ENCODE measurements around the gene MTHFR. TPM values are rescaled to one million over a fixed set of nuclear protein-coding genes. Genes with fewer than 3 reads are reported as not detected.

Gene MTHFR
- total RNA-seq, 2 experiments from 2014 or later: 9.9 to 12.4 TPM

GRCh38 chr1:11787251-11787803, 18.4 kb downstream of the MTHFR start:
- ChIA-PET CTCF (no interaction called here), POLR2A (interaction anchor here (1.3 kb wide), 1 partner anchor 121 kb away, joined by 5 read pairs; no protein-coding TSS in a partner anchor)

- POLR2A ChIA-PET: no interaction called here
- CTCF ChIA-PET: interaction anchor here (0.7 to 1.0 kb wide), 2 partner anchors 16 to 183 kb away, joined by 3 to 5 read pairs; no protein-coding TSS in a partner anchor
These were observed 19.6 kb downstream of the MTHFR start for GRCh38 chr1:11786168-11786567.

- ChIA-PET CTCF (interaction anchor here (0.8 to 1.4 kb wide), 7 partner anchors 9 to 402 kb away, joined by 3 to 5 read pairs (median 3); no protein-coding TSS in a partner anchor), POLR2A (no interaction called here)
These were observed 20.6 kb downstream of the MTHFR start for GRCh38 chr1:11784993-11785769.

GRCh38 chr1:11784256-11784992, 21.3 kb downstream of the MTHFR start:
- CTCF ChIA-PET: interaction anchor here (0.8 to 1.4 kb wide), 6 partner anchors 9 to 402 kb away, joined by 3 to 5 read pairs (median 3); no protein-coding TSS in a partner anchor
- POLR2A ChIA-PET: no interaction called here

GRCh38 chr1:11783556-11783955, 22.2 kb downstream of the MTHFR start:
- ChIA-PET CTCF (no interaction called here), POLR2A (no interaction called here)

- POLR2A ChIA-PET: no interaction called here
- CTCF ChIA-PET: interaction anchor here (1.5 kb wide), 1 partner anchor 32 kb away, joined by 4 read pairs; no protein-coding TSS in a partner anchor
These were observed 23.5 kb downstream of the MTHFR start for GRCh38 chr1:11782127-11782708.

GRCh38 chr1:11781297-11781696, 24.5 kb downstream of the MTHFR start:
- CTCF ChIA-PET: interaction anchor here (1.0 kb wide), 1 partner anchor 62 kb away, joined by 3 read pairs; no protein-coding TSS in a partner anchor
- POLR2A ChIA-PET: no interaction called here

GRCh38 chr1:11780380-11781147, 25.2 kb downstream of the MTHFR start:
- ChIA-PET CTCF (interaction anchor here (0.6 to 1.0 kb wide), 2 partner anchors 9 to 62 kb away, joined by 3 to 5 read pairs; no protein-coding TSS in a partner anchor), POLR2A (interaction anchor here (0.6 kb wide), 1 partner anchor 140 kb away, joined by 5 read pairs; no protein-coding TSS in a partner anchor)

- ChIA-PET POLR2A (no interaction called here), CTCF (no interaction called here)
These were observed 25.9 kb downstream of the MTHFR start for GRCh38 chr1:11779715-11780379.

- CTCF ChIA-PET: no interaction called here
These were observed 26.7 kb downstream of the MTHFR start for GRCh38 chr1:11778844-11779623.

GRCh38 chr1:11778336-11778735, 27.4 kb downstream of the MTHFR start:
- CTCF ChIA-PET: no interaction called here
- POLR2A ChIA-PET: no interaction called here

More at GRCh38 chr1:11778844-11779623, 26.7 kb downstream of the MTHFR start:
- POLR2A ChIA-PET: no interaction called here

- CTCF ChIA-PET: no interaction called here
- POLR2A ChIA-PET: no interaction called here
These were observed 28.0 kb downstream of the MTHFR start for GRCh38 chr1:11777658-11778322.

- POLR2A ChIA-PET: no interaction called here
These were observed 31.0 kb downstream of the MTHFR start for GRCh38 chr1:11774753-11775152.

GRCh38 chr1:11772458-11772857, 33.3 kb downstream of the MTHFR start:
- ChIA-PET POLR2A (no interaction called here), CTCF (interaction anchor here (1.3 kb wide), 1 partner anchor 13 kb away, joined by 3 read pairs; no protein-coding TSS in a partner anchor)

More at GRCh38 chr1:11774753-11775152, 31.0 kb downstream of the MTHFR start:
- CTCF ChIA-PET: no interaction called here

GRCh38 chr1:11771481-11772043, 34.2 kb downstream of the MTHFR start:
- ChIA-PET CTCF (interaction anchor here (0.6 kb wide), 1 partner anchor 9 kb away, joined by 5 read pairs; no protein-coding TSS in a partner anchor), POLR2A (no interaction called here)

GRCh38 chr1:11770011-11770410, 35.8 kb downstream of the MTHFR start:
- POLR2A ChIA-PET: no interaction called here
- CTCF ChIA-PET: interaction anchor here (0.7 kb wide), 1 partner anchor 51 kb away, joined by 3 read pairs; no protein-coding TSS in a partner anchor

- ChIA-PET CTCF (no interaction called here), POLR2A (no interaction called here)
These were observed 36.5 kb downstream of the MTHFR start for GRCh38 chr1:11769274-11769673.
